Bone marrow (tissue), 2 donors: Measurements from ENCODE around the gene ZNHIT2.

Experiments used
- DNase-seq, 2 donors: peaks; one replicate each; lab custom pipeline; 2025; lab: John Stamatoyannopoulos, UW

ZNHIT2 gene

DNA sequence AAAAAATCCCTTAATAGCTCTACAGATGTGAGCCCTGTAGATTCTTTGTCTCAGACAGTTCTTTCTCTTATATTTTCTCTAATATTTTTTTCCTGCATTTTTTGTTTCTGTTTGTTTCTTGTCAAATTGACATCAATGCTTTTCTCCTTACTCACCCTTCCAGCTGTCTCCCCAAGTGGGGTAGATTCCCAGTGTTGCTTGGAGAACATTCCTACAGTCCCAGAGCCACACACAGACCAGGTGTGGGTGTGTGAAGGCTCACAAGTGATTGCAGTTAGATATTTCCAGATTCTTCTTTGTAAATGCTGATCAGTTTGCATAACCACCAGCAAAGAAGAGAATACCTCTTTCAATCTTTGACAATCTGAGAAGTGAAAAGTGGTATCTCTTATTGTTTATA, 14.0 kb downstream of the ZNHIT2 start:
- DNase-seq = no peak

- no peak for DNase-seq
Measured at GRCh38 chr11:65102142-65103095, 15.1 kb downstream of the ZNHIT2 start.

DNA sequence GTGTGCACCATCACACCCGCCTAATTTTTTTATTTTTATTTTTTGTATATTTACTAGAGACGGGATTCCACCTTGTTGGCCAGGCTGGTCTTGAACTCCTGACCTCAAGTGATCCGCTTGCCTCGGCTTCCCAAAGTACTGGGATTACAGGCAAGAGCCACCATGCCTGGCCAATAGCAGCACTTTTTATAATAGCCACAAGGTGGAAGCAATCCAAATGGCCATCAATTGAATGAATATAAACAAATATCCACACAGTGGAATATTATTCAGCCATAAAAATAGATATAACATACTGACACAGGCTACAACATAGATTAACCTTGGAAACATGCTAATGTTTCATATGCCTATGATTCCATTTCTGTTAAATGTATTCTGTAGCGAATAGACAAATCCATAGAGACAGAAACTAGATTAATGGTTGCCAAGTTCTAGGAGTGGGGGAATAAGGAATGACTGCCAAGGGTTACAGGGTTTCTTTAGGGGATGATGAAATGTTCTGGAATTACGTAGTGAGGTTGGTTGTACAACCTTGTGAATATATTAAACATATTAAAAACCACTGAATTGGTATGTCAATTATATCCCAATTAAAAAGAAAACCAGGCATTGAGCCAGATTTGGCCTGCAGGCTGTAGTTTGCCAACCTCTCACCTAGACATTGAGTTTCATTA, 16.7 kb downstream of the ZNHIT2 start:
- no peak for DNase-seq

DNA sequence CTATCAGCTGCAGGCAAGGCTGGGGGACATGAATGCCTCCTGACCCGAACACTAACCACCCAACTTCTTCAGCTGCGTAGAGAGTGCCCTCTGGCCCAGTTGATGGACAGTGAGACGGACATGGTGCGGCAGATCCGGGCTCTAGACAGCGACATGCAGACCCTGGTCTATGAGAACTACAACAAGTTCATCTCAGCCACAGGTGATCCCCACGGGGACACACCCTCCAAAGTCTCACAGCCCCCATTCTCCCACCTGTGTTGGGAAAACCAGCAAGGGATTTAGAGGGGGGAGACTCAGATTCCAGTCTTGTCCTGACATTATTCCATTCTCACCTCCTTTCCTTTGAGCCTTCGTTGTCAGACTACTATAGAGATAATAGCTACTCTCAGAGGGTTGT, 20.6 kb downstream of the ZNHIT2 start:
- no peak for DNase-seq

DNA sequence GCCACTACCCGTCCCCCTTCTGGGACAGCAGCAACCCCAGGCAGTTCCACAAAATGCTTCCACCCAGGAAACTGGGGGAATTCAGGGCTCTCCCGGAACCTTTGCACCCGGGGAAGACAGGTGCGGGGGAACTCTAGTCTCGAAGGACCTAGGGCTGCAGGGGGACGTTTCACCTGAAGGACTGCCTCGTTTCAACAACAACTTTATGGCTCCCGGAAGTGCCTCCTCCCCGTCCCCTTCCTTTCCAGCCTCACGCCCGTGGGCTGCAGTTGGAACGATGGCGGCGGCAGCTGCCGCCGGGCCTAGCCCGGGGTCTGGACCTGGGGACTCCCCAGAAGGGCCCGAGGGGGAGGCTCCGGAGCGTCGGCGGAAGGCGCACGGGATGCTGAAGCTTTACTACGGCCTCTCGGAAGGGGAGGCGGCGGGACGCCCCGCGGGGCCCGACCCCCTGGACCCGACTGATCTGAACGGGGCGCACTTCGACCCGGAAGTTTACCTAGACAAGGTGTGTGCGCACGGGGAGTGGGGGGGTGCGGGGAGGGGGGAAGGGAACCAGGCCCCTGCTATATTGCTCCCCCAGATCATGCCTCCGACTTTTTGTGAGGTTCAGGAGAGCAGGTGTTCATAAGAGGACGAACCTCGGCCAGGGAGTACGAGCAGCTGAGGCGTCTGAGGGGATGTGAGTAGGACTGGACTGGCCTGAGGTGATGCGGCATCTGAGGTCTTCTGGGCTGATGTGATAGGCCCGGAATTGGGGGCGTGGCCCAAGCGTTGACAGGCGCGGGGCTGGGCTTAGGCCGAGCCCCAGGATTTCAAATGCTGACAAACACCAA, 21.3 kb downstream of the ZNHIT2 start, which contains the start of gene VPS51:
Gene VPS51, plus strand, starts transcription at position 241 of the 833 bp plus-strand sequence. Its CDS starts 37 bp downstream, at position 278.
- peak; percentile 53 to 84 for DNase-seq

DNA sequence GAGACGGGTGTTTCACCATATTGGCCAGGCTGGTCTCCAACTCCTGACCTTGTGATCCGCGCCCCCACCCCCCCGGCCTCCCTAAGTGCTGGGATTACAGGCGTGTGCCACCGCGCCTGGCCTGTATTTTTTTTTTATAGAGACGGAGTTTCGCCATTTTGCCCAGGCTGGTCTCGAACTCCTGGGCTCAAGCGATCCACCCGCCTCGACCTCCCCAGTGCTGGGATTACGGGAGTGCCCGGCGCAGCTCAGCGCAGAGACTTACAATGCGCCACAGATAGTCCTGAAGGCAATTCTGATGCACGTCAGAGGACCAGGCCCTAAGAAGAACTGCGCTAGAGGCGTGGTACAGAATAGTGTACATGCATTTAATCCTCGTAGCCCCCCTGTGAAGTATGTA, 22.1 kb downstream of the ZNHIT2 start:
- no peak for DNase-seq

GRCh38 chr11:65090628-65091027, 26.9 kb downstream of the ZNHIT2 start:
- no peak for DNase-seq

- no peak for DNase-seq
Measured at GRCh38 chr11:65089621-65090020, 27.9 kb downstream of the ZNHIT2 start.

DNA sequence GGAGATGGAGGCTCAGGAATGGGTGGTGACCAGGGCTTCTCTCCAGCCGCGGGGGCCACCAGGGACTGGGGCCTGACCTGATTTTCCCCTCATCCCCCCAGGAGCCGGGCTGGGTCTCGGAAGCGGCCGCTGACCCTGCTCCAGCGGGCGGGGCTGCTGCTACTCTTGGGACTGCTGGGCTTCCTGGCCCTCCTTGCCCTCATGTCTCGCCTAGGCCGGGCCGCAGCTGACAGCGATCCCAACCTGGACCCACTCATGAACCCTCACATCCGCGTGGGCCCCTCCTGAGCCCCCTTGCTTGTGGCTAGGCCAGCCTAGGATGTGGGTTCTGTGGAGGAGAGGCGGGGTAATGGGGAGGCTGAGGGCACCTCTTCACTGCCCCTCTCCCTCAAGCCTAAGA, 29.7 kb downstream of the ZNHIT2 start:
- no peak for DNase-seq

- DNase-seq = no peak
Measured at GRCh38 chr11:65087216-65087615, 30.3 kb downstream of the ZNHIT2 start.

DNA sequence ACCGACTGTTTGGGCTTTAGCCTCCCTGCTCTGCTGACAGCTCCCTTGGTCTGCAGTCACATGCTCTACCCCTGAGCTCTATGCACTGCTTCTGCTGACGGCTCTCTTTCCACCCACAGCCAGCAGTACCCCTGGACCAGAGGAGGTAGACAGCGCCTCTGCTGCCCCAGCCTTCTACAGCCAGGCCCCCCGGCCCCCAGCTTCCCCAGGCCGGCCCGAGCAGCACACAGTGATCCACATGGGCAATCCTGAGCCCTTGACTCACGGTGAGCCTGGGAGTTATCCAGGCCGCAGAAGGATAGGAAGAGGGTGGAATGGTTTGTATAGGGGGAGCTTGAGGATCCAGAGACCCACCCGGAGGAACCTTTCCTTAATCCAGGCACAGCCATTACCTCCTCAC, 30.7 kb downstream of the ZNHIT2 start:
- no peak for DNase-seq

DNA sequence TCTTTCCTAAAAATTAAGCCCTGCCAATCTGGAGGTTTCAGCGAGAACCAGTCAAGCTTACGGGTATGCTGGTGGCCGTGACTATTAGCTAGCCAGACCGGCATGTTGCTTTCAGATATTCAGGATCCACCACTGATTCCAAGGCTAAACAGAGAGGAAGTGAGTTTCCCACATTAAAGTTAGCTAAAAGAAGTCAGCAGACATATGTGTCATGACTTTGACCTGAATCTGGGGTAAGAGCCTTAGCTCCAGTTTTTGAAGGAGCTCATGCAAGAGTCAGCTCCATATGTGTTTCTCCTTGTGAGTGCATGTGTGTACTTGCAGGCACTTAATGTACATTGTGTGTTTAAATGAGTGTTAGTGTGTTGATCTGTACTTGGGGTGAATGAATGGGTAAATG, 32.1 kb downstream of the ZNHIT2 start:
- no peak for DNase-seq

- DNase-seq = no peak
Measured at GRCh38 chr11:65084598-65085375, 32.7 kb downstream of the ZNHIT2 start.

DNA sequence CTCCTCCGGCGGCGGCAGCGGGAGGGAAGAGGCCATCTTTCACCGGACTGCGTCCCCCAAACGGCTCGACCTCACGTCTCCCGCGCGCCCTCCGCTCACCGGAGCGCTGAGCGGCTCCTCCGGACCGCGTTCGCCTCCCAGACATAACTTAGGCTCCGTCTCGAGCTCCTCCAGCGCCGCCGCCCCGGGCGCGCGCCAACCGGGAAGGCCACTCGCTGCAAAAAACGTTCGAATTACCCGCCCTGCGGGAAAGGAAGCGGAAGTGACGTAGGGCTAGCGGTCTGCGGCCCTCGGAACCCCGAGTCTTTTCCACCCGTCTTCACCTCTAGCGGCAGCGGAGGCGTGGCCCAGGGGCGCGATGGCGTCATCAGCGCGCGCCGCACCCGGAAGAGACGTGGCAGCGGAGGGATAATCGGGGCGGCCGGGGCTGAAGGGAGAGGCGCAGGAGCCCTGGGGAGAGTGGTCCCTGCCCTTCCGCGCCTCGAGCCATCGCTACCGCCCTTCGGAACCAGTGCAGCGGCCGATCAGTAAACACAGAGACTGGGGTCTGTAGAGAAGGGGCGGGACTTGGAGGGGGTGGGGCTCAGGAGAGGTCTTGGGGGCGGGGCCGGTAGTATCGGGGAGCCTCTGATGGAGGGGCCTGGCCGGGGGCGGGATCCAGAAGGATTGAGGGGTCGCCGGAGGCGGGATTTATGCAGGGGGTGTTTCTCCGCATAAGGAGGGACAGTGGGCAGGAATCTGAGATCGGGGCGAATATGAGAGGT, 33.5 kb downstream of the ZNHIT2 start, which contains the start of the genes CDCA5 and ZFPL1:
Gene CDCA5, minus strand, starts transcription at position 207 of the 764 bp plus-strand sequence. Its CDS starts 62 bp downstream, at position 145.
Gene ZFPL1, plus strand, starts transcription at position 389 of the 764 bp plus-strand sequence. CDS start 477 bp downstream, outside the sequence.
- DNase-seq = peak; percentile 91 to 97

GRCh38 chr11:65083134-65083833, 34.2 kb downstream of the ZNHIT2 start:
- no peak for DNase-seq

DNA sequence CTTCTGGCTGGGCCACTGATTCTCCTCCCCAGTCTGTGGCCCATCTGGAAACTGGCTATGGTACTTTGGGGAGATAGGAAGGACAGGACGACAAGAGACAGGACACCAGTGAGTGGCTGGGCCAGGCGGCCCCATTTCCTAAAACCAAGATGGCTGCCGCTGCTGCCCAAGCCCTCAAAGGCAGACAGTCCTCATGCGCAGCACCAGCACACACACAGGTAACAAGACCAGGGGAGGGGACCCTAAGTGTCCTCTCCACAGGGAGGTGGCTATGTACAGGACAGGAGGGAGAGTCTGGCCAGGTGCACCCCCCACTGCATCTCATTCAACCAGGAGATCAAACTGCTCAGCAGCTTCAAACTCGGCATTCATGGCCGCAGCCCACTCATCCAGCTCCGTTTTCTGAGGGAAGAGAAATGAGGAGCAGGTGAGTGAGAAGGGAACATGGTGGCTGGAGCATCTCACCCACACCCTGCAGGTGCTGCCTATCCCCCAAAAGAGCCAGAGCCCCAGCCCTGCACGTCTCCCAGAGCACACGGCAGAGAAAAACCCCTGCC, 38.6 kb downstream of the ZNHIT2 start:
- DNase-seq = no peak

DNA sequence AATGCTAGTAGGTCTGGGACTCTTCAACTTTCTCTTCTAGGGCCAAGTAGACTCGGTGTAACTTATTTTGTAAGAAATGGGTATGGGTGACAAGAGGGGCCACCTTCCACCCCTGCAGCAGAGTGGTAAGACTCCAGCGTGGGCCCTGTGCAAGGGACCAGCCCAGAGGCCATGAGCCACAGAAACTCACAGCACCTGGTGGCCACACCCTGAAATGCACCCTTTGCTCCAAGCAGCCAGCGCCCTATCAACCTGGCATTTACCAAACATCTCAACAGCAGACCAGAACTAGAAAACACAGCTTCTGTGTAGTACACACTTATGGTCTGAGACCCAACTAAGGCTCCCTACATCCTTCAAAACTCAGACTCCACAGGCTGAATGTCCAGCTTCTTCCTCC, 39.4 kb downstream of the ZNHIT2 start:
- DNase-seq = peak in 1 of 2 donors; percentile 24

DNA sequence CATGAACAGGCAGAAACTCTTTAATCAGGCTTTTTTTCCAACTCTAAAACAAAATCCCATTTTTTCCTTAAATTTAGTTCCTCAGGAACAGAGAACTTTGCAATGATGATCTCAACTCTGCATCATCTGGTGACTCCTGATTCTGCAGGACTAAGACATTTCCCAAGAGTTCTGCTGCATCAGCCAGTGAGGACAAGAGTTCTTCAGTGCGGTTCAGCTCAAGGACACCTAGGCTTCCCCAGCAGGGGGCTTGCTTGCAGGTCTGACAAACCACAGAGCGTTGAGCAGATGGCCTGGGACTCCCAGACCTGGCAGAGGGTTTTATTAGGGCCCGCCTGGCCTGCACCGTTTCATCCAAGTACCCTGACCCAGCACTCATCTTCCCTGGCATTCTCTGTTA, 40.0 kb downstream of the ZNHIT2 start:
- no peak for DNase-seq

DNA sequence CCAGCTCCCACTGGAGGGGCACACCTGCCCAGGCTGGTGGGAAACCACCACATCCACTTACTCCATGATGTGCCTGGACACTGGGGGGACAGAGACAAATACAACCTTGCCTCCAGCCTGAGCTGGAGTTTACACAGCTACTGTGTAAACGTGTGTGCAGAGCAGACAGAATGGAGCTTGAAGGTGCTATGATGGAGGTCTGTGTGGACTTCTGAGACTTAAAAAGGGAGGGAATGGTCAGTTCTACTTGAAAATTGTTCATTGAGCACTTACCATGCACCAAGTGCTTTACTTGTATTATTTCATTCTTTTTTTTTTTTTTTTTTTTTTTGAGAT, 44.9 kb downstream of the ZNHIT2 start:
- no peak for DNase-seq
